GM19467 (cell line): ENCODE results near the gene ZNF554.
"Not testable (repeated sequence)": the region's sequence is repeated elsewhere in the genome, so short reads cannot be mapped to it uniquely, and the experiment has no call there.

ENCODE experiments used
- ATAC-seq: cut with Tn5 transposase; IDR thresholded peaks from one replicate; pipeline ENCODE4 v1.9.1; 2021; ENCODE audit warnings: mild to moderate bottlenecking, moderate library complexity; ENCODE audit not compliant: unreplicated experiment

ZNF554 gene

GRCh38 chr19:2790557-2791271 lies 29.0 kb upstream of the ZNF554 start:
- no peak for ATAC-seq

GRCh38 chr19:2791440-2791839 lies 28.2 kb upstream of the ZNF554 start:
- ATAC-seq, result no peak

- no peak for ATAC-seq
Observed at GRCh38 chr19:2791876-2792275, 27.8 kb upstream of the ZNF554 start.

- not testable (repeated sequence) for ATAC-seq
Observed at GRCh38 chr19:2792666-2793065, 27.0 kb upstream of the ZNF554 start.

- no peak for ATAC-seq
Observed at GRCh38 chr19:2793126-2793525, 26.5 kb upstream of the ZNF554 start.

- ATAC-seq, result no peak
Observed at GRCh38 chr19:2793577-2793976, 26.1 kb upstream of the ZNF554 start.

- no peak for ATAC-seq
Observed at GRCh38 chr19:2795827-2796658, 23.6 kb upstream of the ZNF554 start.

- no peak for ATAC-seq
Observed at GRCh38 chr19:2796659-2797266, 22.9 kb upstream of the ZNF554 start.

GRCh38 chr19:2797280-2797679 lies 22.4 kb upstream of the ZNF554 start:
- ATAC-seq, result no peak

GRCh38 chr19:2798158-2798685 lies 21.4 kb upstream of the ZNF554 start:
- no peak for ATAC-seq

GRCh38 chr19:2798733-2799132 lies 20.9 kb upstream of the ZNF554 start:
- no peak for ATAC-seq

- no peak for ATAC-seq
Observed at GRCh38 chr19:2799273-2800020, 20.2 kb upstream of the ZNF554 start.

- no peak for ATAC-seq
Observed at GRCh38 chr19:2800506-2800905, 19.2 kb upstream of the ZNF554 start.

GRCh38 chr19:2802826-2803225 lies 16.8 kb upstream of the ZNF554 start:
- ATAC-seq, result no peak

GRCh38 chr19:2803486-2804155 lies 16.0 kb upstream of the ZNF554 start:
- no peak for ATAC-seq

GRCh38 chr19:2804156-2805004 lies 15.3 kb upstream of the ZNF554 start:
- no peak for ATAC-seq

- no peak for ATAC-seq
Observed at GRCh38 chr19:2805261-2805900, 14.3 kb upstream of the ZNF554 start.

- ATAC-seq, result no peak
Observed at GRCh38 chr19:2805991-2806649, 13.5 kb upstream of the ZNF554 start.
